Measurements from ENCODE around the gene DNHD1.

The DNHD1 gene

DNA sequence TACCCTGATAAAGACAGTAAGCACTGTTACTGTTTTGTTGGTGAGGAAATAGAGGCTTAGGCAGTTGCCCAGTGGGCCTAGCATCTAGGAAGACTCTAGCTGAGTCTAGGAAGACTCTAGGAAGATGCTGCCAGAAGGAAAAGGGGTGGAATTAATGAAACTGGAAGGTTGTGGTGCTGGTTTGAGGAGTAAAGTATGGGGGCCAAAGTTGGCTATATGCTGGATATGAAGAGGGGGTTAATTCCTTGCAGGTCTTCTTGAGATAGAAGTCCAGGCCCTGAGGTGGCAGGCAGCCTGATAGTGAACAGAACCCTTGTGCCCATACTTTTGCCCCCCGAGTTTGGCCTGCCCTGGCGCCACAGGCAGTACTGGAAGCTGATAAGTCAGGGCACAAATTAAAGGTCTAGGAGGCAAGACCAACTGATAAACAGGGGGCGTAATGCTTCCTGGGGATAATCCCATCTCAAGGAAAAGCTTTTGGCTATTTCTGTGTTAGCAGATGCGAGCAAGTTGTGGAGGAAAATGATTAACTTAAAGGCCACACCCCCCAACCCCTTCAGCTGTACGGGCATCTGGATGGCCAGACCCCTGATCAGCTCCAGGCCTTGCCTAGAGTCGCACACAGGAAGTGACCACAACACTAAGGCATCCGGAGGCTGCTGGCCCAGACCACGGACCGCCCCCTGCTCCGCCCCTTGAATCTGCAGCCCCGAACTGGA is 109.5 kb downstream of the DNHD1 start:
- Histone ChIP-seq H3K79me2 (ENCODE audit: insufficient read depth, low read length) (peaks cover 48% of the 10 kb centered on the region), H3K4me3 (ENCODE audit: insufficient read depth, low read length, poor library complexity, severe bottlenecking) (no peak overlapping the region), H2AFZ (ENCODE audit: low read depth, low read length, severe bottlenecking) (no peak overlapping the region), H3K27me3 (ENCODE audit: low read length) (no peaks in the 10 kb centered on the region), H3K9me2 (replicated peaks; ENCODE audit: insufficient read depth, low read length) (no peaks in the 10 kb centered on the region), H3K9me3 (ENCODE audit: insufficient read depth, low read length) (no peaks in the 10 kb centered on the region), H3K36me3 (ENCODE audit: low read length) (no peaks in the 10 kb centered on the region), H3K4me2 (ENCODE audit: low read depth, low read length, poor library complexity, severe bottlenecking) (peak overlapping the region; percentile 33), H4K20me1 (ENCODE audit: low read depth, low read length) (no peaks in the 10 kb centered on the region), H3K9ac (ENCODE audit: low read length) (no peak overlapping the region), H3F3A (ENCODE audit: insufficient read depth) (peaks cover 13% of the 10 kb centered on the region; the same call in 1 of the 2 replicates), H3K27ac (ENCODE audit: low read depth, low read length) (peak overlapping the region; percentile 44)
- no peak for TF ChIP-seq EZH2phosphoT487 (conservative IDR thresholded peaks at IDR 0.05; ENCODE audit: low read length)
- TF ChIP-seq, protein P1, sequence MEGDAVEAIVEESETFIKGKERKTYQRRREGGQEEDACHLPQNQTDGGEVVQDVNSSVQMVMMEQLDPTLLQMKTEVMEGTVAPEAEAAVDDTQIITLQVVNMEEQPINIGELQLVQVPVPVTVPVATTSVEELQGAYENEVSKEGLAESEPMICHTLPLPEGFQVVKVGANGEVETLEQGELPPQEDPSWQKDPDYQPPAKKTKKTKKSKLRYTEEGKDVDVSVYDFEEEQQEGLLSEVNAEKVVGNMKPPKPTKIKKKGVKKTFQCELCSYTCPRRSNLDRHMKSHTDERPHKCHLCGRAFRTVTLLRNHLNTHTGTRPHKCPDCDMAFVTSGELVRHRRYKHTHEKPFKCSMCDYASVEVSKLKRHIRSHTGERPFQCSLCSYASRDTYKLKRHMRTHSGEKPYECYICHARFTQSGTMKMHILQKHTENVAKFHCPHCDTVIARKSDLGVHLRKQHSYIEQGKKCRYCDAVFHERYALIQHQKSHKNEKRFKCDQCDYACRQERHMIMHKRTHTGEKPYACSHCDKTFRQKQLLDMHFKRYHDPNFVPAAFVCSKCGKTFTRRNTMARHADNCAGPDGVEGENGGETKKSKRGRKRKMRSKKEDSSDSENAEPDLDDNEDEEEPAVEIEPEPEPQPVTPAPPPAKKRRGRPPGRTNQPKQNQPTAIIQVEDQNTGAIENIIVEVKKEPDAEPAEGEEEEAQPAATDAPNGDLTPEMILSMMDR (IDR thresholded peaks at IDR 0.05; ENCODE audit: insufficient read depth, low read length, poor library complexity, severe bottlenecking) = no peak

GRCh38 chr11:6607190-6607795 is 110.2 kb downstream of the DNHD1 start:
- peak overlapping the region; percentile 44 for H3K27ac ChIP-seq (ENCODE audit: low read depth, low read length)
- H3K9ac ChIP-seq (ENCODE audit: low read length) = no peak overlapping the region
- H3K4me2 ChIP-seq (ENCODE audit: low read depth, low read length, poor library complexity, severe bottlenecking) = peak overlapping the region; percentile 33
- peaks cover 43% of the 10 kb centered on the region for H3K79me2 ChIP-seq (ENCODE audit: insufficient read depth, low read length)
- no peaks in the 10 kb centered on the region for H3K9me3 ChIP-seq (ENCODE audit: insufficient read depth, low read length)
- H2AFZ ChIP-seq (ENCODE audit: low read depth, low read length, severe bottlenecking) = no peak overlapping the region
- H3K9me2 ChIP-seq (replicated peaks; ENCODE audit: insufficient read depth, low read length) = no peaks in the 10 kb centered on the region
- H3K36me3 ChIP-seq (ENCODE audit: low read length) = no peaks in the 10 kb centered on the region
- no peaks in the 10 kb centered on the region for H4K20me1 ChIP-seq (ENCODE audit: low read depth, low read length)
- no peaks in the 10 kb centered on the region for H3K27me3 ChIP-seq (ENCODE audit: low read length)
- no peak overlapping the region for H3K4me3 ChIP-seq (ENCODE audit: insufficient read depth, low read length, poor library complexity, severe bottlenecking)
- H3F3A ChIP-seq (ENCODE audit: insufficient read depth) = peaks cover 13% of the 10 kb centered on the region; the same call in 1 of the 2 replicates
- TF ChIP-seq, protein P1 (IDR thresholded peaks at IDR 0.05; ENCODE audit: insufficient read depth, low read length, poor library complexity, severe bottlenecking) = no peak
- no peak for TF ChIP-seq EZH2phosphoT487 (conservative IDR thresholded peaks at IDR 0.05; ENCODE audit: low read length)

DNA sequence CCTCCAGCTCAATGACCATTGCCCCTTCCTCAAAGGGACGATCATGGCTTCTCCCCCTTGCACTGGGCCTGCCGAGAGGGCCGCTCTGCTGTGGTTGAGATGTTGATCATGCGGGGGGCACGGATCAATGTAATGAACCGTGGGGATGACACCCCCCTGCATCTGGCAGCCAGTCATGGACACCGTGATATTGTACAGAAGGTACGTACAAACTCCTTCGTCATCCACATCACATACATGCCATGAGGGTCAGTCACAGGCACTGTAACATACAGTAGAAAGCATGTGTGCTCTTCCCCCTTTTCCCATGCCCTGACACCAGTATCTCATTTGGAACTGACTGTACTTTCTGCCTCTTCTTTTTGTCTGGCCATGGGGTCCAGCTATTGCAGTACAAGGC is 110.9 kb downstream of the DNHD1 start:
- Histone ChIP-seq H3K9me3 (ENCODE audit: insufficient read depth, low read length) (no peaks in the 10 kb centered on the region), H3K27me3 (ENCODE audit: low read length) (no peaks in the 10 kb centered on the region), H3K9ac (ENCODE audit: low read length) (no peak overlapping the region), H3K9me2 (replicated peaks; ENCODE audit: insufficient read depth, low read length) (no peaks in the 10 kb centered on the region), H3F3A (ENCODE audit: insufficient read depth) (peaks cover 18% of the 10 kb centered on the region), H4K20me1 (ENCODE audit: low read depth, low read length) (no peaks in the 10 kb centered on the region), H2AFZ (ENCODE audit: low read depth, low read length, severe bottlenecking) (no peak overlapping the region), H3K27ac (ENCODE audit: low read depth, low read length) (no peak overlapping the region), H3K36me3 (ENCODE audit: low read length) (no peaks in the 10 kb centered on the region), H3K79me2 (ENCODE audit: insufficient read depth, low read length) (peaks cover 36% of the 10 kb centered on the region), H3K4me3 (ENCODE audit: insufficient read depth, low read length, poor library complexity, severe bottlenecking) (no peak overlapping the region), H3K4me2 (ENCODE audit: low read depth, low read length, poor library complexity, severe bottlenecking) (no peak overlapping the region)
- TF ChIP-seq, protein P1 (IDR thresholded peaks at IDR 0.05; ENCODE audit: insufficient read depth, low read length, poor library complexity, severe bottlenecking) = no peak
- no peak for TF ChIP-seq EZH2phosphoT487 (conservative IDR thresholded peaks at IDR 0.05; ENCODE audit: low read length)

All from SU-DHL-6 (cell line).